A673 (cell line): Measurements from ENCODE around the gene BIVM.

Experiments
- CTCF ChIP-seq: fragments of 300-800, 200-600 bp; sonication (generic); conservative IDR thresholded peaks from 2 replicates; pipeline ENCODE4 v1.5.1; 2017; ENCODE audit warnings: low read depth, mild to moderate bottlenecking, antibody characterized with exemption, low read length, moderate library complexity, mixed read lengths
- EZH2 ChIP-seq: fragments of 200-600 bp; sonication (generic); IDR thresholded peaks from 2 replicates; pipeline ENCODE4 v1.6.1; 2017; ENCODE audit warnings: borderline replicate concordance, low read depth, mild to moderate bottlenecking, mixed read lengths, antibody characterized with exemption, low read length; ENCODE audit not compliant: poor library complexity, severe bottlenecking

GRCh38 chr13:102793611-102794355 is 5.1 kb upstream of the BIVM start:
- no peak for TF ChIP-seq CTCF
- TF ChIP-seq EZH2: no peak
